Colonic mucosa (tissue), 4 donors: ENCODE data around the gene ZSCAN2. TPM values are rescaled to one million over a fixed set of nuclear protein-coding genes. Genes with fewer than 3 reads are reported as not detected.

Experiments
- DNase-seq: peaks from one replicate; pipeline ENCODE4 v3.0.0-alpha.2; 2020
- H3K27ac ChIP-seq: fragments of 200-600 bp; one replicate; pipeline ENCODE4 v1.8.0; 2021
- H3K27me3 ChIP-seq: fragments of 200-600 bp; one replicate; pipeline ENCODE4 v1.8.0; 2021
- H3K36me3 ChIP-seq: fragments of 200-600 bp; one replicate; pipeline ENCODE4 v1.8.0; 2021
- H3K4me1 ChIP-seq: fragments of 200-600 bp; one replicate; pipeline ENCODE4 v1.8.0; 2021; ENCODE audit warnings: mild to moderate bottlenecking
- H3K4me3 ChIP-seq: fragments of 200-600 bp; one replicate; pipeline ENCODE4 v1.8.0; 2021
- H3K9ac ChIP-seq, 2 donors: one replicate each; pipeline ENCODE4 v1.7.0; 2013; ENCODE audit warnings: control low read depth in 2 of 2, low read depth in 2 of 2, low read length in 2 of 2
- H3K9me3 ChIP-seq: fragments of 200-600 bp; one replicate; pipeline ENCODE4 v1.8.0; 2021
- CTCF ChIP-seq: fragments of 200-600 bp; IDR thresholded peaks from one replicate; pipeline ENCODE4 v1.8.0; 2022; ENCODE audit warnings: antibody characterized with exemption, mild to moderate bottlenecking
- intact Hi-C: fragments of 100-400 bp; cut with DNase I; formaldehyde crosslinking; loops from one replicate; pipeline ENCODE4 v1.14.1; 2022
- total RNA-seq, 2 donors: library from RNA; stranded (reverse); fragmentation: NEBNext Ultra II Directional in 1 of 2; extraction: Animal tissue kit (Norgen Biotek cat#: 25700) in 1 of 2; gene quantifications; one replicate each; pipeline ENCODE4 v1.2.1, GENCODE V29; 2021
- donor health status: healthy.
- donor health status: DM: no; HTN: no; CAD: no.
- donor health status: DM: no; HTN: no; CAD: no.

The ZSCAN2 gene
- total RNA-seq, 2 donors from 2014 or later: 6.3 to 6.4 TPM

GRCh38 chr15:84588053-84588874 is 12.5 kb upstream of the ZSCAN2 start:
- Histone ChIP-seq H3K36me3 (no peaks in the 10 kb centered on the region), H3K9me3 (no peaks in the 10 kb centered on the region), H3K27me3 (no peaks in the 10 kb centered on the region), H3K4me3 (peak overlapping the region; percentile 2), H3K9ac (no peak overlapping the region), H3K27ac (no peak overlapping the region), H3K4me1 (no peaks in the 10 kb centered on the region)
- intact Hi-C loops: loop anchor here (5.0 kb wide), 1 partner anchor 339 kb away; no protein-coding TSS in a partner anchor
- peak; percentile 89 for DNase-seq
- TF ChIP-seq CTCF: peak; percentile 86

- no peak for DNase-seq
- no peaks in the 10 kb centered on the region for H3K27me3 ChIP-seq
- no peak overlapping the region for H3K4me3 ChIP-seq
- no peak overlapping the region for H3K27ac ChIP-seq
- no peaks in the 10 kb centered on the region for H3K4me1 ChIP-seq
- TF ChIP-seq CTCF: no peak
- intact Hi-C loops: loop anchor here (10.0 kb wide), 1 partner anchor 54 kb away; no protein-coding TSS in a partner anchor
- H3K9me3 ChIP-seq: no peaks in the 10 kb centered on the region
- no peak overlapping the region for H3K9ac ChIP-seq
- no peaks in the 10 kb centered on the region for H3K36me3 ChIP-seq
These were observed 10.4 kb upstream of the ZSCAN2 start for GRCh38 chr15:84590406-84590805.

GRCh38 chr15:84591815-84592214 is 9.0 kb upstream of the ZSCAN2 start:
- intact Hi-C loops: loop anchor here (10.0 kb wide), 1 partner anchor 53 kb away; no protein-coding TSS in a partner anchor
- Histone ChIP-seq H3K27ac (no peak overlapping the region), H3K36me3 (no peaks in the 10 kb centered on the region), H3K9ac (no peak overlapping the region), H3K9me3 (no peaks in the 10 kb centered on the region), H3K27me3 (no peaks in the 10 kb centered on the region), H3K4me3 (no peak overlapping the region), H3K4me1 (no peaks in the 10 kb centered on the region)
- DNase-seq: no peak
- TF ChIP-seq CTCF: no peak

GRCh38 chr15:84594617-84595290 is 6.1 kb upstream of the ZSCAN2 start:
- H3K27ac ChIP-seq: no peak overlapping the region
- intact Hi-C loops: loop anchor here (10.0 kb wide), 1 partner anchor 50 kb away; no protein-coding TSS in a partner anchor
- no peak overlapping the region for H3K4me3 ChIP-seq

More at GRCh38 chr15:84594617-84595290, 6.1 kb upstream of the ZSCAN2 start:
- TF ChIP-seq CTCF: no peak
- no peak for DNase-seq
- Histone ChIP-seq H3K9ac (no peak overlapping the region), H3K36me3 (no peaks in the 10 kb centered on the region), H3K4me1 (peaks cover under 1% of the 10 kb centered on the region), H3K9me3 (no peaks in the 10 kb centered on the region), H3K27me3 (no peaks in the 10 kb centered on the region)
